ENCODE results near the gene PLSCR1. TPM values are rescaled to one million over a fixed set of nuclear protein-coding genes. Genes with fewer than 3 reads are reported as not detected.

The PLSCR1 gene
- total and polyA plus RNA-seq, 9 of the 15 experiments (the other 6 are each of a cell fraction or from before 2014, with no cell fraction given) = 40.6 to 122 (median 69.1) TPM

GRCh38 chr3:146544002-146544928 is at the start of gene PLSCR1 (continued):
- TF ChIP-seq, protein P1, sequence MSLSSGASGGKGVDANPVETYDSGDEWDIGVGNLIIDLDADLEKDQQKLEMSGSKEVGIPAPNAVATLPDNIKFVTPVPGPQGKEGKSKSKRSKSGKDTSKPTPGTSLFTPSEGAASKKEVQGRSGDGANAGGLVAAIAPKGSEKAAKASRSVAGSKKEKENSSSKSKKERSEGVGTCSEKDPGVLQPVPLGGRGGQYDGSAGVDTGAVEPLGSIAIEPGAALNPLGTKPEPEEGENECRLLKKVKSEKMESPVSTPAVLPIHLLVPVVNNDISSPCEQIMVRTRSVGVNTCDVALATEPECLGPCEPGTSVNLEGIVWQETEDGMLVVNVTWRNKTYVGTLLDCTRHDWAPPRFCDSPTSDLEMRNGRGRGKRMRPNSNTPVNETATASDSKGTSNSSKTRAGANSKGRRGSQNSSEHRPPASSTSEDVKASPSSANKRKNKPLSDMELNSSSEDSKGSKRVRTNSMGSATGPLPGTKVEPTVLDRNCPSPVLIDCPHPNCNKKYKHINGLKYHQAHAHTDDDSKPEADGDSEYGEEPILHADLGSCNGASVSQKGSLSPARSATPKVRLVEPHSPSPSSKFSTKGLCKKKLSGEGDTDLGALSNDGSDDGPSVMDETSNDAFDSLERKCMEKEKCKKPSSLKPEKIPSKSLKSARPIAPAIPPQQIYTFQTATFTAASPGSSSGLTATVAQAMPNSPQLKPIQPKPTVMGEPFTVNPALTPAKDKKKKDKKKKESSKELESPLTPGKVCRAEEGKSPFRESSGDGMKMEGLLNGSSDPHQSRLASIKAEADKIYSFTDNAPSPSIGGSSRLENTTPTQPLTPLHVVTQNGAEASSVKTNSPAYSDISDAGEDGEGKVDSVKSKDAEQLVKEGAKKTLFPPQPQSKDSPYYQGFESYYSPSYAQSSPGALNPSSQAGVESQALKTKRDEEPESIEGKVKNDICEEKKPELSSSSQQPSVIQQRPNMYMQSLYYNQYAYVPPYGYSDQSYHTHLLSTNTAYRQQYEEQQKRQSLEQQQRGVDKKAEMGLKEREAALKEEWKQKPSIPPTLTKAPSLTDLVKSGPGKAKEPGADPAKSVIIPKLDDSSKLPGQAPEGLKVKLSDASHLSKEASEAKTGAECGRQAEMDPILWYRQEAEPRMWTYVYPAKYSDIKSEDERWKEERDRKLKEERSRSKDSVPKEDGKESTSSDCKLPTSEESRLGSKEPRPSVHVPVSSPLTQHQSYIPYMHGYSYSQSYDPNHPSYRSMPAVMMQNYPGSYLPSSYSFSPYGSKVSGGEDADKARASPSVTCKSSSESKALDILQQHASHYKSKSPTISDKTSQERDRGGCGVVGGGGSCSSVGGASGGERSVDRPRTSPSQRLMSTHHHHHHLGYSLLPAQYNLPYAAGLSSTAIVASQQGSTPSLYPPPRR (CRISPR knock-in tag; IDR thresholded peaks at IDR 0.05; ENCODE audit: borderline replicate concordance) = no peak
- TF ChIP-seq ZNF699 (CRISPR knock-in tag; IDR thresholded peaks at IDR 0.05; ENCODE audit: insufficient replicate concordance) = no peak
- no peak for TF ChIP-seq CREBBP (IDR thresholded peaks at IDR 0.05; ENCODE audit: low read depth, low read length)
- TF ChIP-seq NCOA4 (IDR thresholded peaks at IDR 0.05; ENCODE audit: partially characterized antibody) = no peak
- TF ChIP-seq, protein P2, sequence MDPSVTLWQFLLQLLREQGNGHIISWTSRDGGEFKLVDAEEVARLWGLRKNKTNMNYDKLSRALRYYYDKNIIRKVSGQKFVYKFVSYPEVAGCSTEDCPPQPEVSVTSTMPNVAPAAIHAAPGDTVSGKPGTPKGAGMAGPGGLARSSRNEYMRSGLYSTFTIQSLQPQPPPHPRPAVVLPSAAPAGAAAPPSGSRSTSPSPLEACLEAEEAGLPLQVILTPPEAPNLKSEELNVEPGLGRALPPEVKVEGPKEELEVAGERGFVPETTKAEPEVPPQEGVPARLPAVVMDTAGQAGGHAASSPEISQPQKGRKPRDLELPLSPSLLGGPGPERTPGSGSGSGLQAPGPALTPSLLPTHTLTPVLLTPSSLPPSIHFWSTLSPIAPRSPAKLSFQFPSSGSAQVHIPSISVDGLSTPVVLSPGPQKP (CRISPR knock-in tag; IDR thresholded peaks at IDR 0.05) = no peak
- peak in 1 of 2 experiments; percentile 39; a peak in 1 of 4 replicates for TF ChIP-seq RCOR1 (IDR thresholded peaks at IDR 0.05; ENCODE audit: borderline replicate concordance in 1 of 2, low read depth in 2 of 2, low read length in 2 of 2)
- TF ChIP-seq, protein P3, sequence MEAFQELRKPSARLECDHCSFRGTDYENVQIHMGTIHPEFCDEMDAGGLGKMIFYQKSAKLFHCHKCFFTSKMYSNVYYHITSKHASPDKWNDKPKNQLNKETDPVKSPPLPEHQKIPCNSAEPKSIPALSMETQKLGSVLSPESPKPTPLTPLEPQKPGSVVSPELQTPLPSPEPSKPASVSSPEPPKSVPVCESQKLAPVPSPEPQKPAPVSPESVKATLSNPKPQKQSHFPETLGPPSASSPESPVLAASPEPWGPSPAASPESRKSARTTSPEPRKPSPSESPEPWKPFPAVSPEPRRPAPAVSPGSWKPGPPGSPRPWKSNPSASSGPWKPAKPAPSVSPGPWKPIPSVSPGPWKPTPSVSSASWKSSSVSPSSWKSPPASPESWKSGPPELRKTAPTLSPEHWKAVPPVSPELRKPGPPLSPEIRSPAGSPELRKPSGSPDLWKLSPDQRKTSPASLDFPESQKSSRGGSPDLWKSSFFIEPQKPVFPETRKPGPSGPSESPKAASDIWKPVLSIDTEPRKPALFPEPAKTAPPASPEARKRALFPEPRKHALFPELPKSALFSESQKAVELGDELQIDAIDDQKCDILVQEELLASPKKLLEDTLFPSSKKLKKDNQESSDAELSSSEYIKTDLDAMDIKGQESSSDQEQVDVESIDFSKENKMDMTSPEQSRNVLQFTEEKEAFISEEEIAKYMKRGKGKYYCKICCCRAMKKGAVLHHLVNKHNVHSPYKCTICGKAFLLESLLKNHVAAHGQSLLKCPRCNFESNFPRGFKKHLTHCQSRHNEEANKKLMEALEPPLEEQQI (IDR thresholded peaks at IDR 0.05) = no peak
- TF ChIP-seq HNRNPK (IDR thresholded peaks at IDR 0.05; ENCODE audit: low read depth, low read length, poor library complexity, severe bottlenecking) = no peak
- 0 out of 2 replicates have a peak, but pooled peaks have one; percentile 26 for TF ChIP-seq ZNF766 (CRISPR knock-in tag; conservative IDR thresholded peaks at IDR 0.05)
- no peak for TF ChIP-seq SOX6 (IDR thresholded peaks at IDR 0.05)
- no peak for TF ChIP-seq BCL6 (CRISPR knock-in tag; IDR thresholded peaks at IDR 0.05)
- no peak for TF ChIP-seq ZNF696 (CRISPR knock-in tag; conservative IDR thresholded peaks at IDR 0.05)
- TF ChIP-seq ZNF347 (CRISPR knock-in tag; IDR thresholded peaks at IDR 0.05; ENCODE audit: low read depth) = no peak
- TF ChIP-seq, protein P4, sequence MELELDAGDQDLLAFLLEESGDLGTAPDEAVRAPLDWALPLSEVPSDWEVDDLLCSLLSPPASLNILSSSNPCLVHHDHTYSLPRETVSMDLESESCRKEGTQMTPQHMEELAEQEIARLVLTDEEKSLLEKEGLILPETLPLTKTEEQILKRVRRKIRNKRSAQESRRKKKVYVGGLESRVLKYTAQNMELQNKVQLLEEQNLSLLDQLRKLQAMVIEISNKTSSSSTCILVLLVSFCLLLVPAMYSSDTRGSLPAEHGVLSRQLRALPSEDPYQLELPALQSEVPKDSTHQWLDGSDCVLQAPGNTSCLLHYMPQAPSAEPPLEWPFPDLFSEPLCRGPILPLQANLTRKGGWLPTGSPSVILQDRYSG (tag; conservative IDR thresholded peaks at IDR 0.05; ENCODE audit: low read depth) = no peak
- no peak for TF ChIP-seq CHD4 (IDR thresholded peaks at IDR 0.05; ENCODE audit: insufficient read depth, insufficient replicate concordance, low read depth, low read length, poor library complexity, severe bottlenecking)
- no peak for TF ChIP-seq ZBTB17 (CRISPR knock-in tag; IDR thresholded peaks at IDR 0.05)
- TF ChIP-seq ZNF165 (CRISPR knock-in tag; IDR thresholded peaks at IDR 0.05; ENCODE audit: borderline replicate concordance) = no peak

Measured in K562 (cell line).